GM18511 (cell line): ENCODE data around the gene SERPINA1.
"Not testable (repeated sequence)": the region's sequence is repeated elsewhere in the genome, so short reads cannot be mapped to it uniquely, and the experiment has no call there.

Experiments used
- ATAC-seq: cut with Tn5 transposase; IDR thresholded peaks from one replicate; pipeline ENCODE4 v1.9.1; 2021; ENCODE audit warnings: mild to moderate bottlenecking, moderate library complexity; ENCODE audit not compliant: unreplicated experiment

SERPINA1 gene

DNA sequence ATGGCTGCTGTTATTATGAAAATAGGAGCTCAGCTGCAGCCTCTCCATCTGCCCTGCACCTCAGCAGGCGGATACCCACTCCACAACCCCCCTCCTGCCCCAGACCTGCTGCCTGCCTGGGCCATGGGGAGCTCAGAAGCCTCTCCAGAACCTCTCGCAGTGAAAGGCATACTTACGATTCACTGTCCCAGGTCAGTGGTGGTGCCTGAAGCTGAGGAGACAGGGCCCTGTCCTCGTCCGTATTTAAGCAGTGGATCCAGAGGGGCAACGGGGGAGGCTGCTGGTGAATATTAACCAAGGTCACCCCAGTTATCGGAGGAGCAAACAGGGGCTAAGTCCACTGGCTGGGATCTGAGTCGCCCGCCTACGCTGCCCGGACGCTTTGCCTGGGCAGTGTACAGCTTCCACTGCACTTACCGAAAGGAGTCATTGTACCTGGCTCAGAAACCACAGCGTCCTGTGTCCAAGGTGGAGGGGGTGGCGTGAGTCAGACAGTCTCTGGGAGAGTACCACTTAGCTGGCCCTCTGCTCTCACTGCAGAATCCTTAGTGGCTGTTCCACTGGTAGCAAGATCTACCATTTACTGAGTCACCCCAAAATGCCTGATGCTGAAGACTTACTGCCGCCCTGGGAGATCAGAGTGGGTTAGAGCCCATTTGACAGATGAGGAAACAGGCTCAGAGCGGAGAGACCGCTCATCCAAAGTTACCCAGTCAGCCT lies at the start of gene SERPINA1:
SERPINA1 (minus strand) TSS at position 219 of the 720 bp plus-strand sequence. CDS start 5,365 bp downstream, outside the sequence.
- no peak for ATAC-seq

DNA sequence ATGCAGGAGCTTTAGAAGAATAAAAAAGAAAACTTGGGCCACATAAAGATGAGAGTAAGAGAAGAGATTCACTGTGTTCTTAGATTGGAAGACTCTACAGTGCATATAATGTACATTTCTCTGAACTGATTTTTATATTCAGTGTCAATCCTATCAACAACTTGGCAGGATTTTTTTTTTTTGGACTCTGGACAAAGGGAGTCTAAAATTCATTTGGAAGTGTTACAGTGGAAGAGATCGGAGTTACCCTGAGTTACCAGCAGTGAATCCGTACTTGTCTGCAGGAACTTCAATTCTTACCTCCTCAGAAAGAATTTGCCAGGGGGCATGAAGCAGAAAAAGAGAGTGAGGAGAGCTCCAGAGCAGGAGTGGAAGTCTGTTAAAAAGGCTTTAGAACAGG lies 40.2 kb upstream of the SERPINA1 start:
- ATAC-seq: no peak

DNA sequence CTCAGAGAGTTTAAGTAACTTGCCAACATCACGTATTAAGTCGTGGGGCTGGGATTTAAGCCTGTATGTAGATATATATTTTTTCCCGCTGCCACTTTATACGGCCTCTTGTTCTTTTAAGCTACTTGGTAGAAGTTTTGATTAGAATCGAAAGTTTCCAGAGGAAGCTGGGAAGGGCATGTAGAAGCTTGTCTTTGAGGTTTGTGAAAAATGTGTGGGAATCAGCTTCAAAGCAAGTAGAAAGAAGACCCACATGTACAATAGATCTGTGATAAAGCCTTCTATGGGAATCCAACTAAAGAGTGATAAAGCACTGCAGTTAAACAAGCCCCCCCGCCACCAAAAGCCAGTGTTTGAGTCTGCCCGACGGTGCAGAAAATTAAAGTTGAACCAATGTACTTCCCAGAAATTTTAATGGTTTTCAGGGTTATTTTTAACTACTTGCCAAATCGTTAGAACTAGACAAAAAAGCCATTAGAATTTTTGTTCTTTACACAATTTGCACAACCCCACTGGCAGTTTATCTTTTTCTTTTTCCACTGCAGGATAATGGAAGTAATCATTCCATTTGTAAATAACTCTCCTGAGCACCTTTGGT lies 38.7 kb upstream of the SERPINA1 start:
- ATAC-seq: no peak

DNA sequence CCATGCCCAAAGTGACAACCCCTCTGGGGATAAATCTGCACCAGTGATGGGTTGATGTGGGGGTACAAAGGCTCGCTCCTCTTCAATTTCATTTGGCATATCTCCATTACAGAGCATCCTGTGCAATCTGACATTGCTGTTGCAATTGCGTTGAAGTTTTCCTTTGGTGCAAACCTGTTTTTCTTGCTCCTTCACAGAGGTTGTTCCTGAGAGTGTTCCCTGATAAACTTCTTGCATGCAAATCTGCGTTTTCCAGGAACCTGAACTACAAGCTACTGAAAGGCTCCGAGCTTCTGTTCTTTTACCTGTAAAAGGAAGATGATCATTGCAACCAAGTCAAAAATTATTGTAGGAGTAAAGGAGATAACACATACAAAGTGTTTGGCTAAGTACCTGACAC lies 38.1 kb upstream of the SERPINA1 start:
- ATAC-seq: no peak

DNA sequence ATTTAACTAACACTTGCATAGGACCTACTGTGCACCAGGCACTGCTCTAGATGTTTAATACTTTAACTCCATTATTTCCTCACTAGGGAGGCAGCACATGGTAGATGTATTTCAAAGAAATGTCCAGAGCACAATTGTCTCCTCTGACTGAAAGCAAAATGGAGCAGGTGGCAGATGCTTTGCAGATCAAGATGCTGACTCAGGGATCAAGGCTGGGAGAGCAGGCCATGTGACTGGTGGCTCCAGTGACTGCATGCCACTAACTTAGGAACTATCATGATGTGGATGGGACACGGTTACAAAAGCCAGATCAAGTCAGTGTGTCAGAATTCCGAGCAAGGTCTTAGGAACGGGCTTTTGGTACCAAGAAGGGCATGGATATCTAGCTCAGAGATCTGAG lies 36.0 kb upstream of the SERPINA1 start:
- no peak for ATAC-seq

DNA sequence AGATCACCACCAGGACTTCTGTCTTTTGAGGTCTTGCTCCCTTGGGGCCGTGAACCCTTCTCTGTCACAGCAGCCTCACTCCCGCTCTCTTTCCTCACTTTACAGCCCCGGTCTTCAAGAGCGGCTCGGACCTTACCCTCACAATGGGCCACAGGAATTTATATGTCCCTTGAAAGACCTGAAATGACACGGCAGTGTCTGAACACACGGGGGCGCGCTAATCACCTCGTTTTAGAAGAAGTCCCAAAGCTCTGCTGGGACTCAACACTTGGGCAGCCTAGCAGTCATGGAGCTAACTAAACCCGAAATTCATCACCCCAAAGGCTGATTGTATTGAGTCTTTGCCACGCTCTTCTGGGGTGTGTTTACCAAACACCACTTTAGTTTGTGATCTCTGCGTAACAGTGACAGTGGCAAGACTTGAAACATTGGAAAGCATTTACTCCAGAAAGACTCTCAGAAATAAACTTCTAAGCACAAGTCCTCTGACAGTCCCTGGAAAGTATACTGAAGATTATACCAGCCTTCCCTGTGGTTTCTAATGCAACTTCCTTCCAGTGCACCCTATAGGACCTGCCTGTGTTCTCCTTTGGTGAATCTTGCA lies 35.2 kb upstream of the SERPINA1 start:
- ATAC-seq: peak; percentile 63

DNA sequence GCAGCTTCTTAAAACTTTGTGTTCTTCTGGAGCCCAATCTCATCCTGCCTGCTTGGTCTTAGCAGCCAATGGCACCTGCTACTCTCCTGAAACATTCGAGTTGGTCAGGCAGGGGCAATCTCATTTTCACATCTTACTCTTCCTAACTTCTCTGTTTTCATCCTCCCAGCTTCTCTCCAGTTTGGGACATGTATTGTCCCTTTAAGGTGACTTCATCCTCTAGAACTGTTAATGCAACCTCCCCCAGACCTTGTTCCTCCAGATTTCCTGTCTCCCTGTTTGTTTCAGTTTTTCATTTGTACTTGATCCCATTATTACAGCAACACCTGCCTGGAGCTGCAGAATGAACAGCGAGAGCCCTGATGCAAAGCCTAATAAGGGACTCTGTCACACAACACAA lies 32.9 kb upstream of the SERPINA1 start:
- ATAC-seq: no peak

DNA sequence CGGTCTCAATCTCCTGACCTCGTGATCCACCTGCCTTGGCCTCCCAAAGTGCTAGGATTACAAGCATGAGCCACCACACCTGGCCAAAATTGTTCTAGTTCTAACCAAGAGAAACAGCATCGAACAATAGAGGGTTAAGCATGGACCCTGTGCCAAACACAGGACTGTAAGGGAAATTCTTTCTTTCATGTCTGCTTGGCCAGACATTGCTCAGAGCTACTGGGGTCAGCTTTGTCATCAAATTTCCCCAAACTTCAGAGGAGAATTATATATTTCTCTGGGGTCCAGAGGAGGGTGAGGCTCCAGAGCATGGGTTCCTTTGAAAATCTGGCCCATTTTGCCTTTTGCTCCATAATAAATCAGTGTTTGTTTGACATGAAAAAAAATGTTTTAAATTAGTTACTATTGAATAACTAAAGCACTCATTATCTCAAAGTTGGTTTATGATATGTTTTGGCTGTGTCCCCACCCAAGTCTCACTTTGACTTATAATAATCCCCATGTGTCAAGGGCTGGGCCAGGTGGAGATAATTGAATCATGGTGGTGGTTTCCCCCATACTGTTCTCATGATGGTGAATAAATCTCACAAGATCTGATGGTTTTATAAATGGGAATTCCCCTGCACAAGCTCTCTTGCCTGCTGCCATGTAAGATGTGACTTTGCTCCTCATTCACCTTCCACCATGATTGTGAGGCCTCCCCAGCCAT lies 29.2 kb upstream of the SERPINA1 start:
- ATAC-seq: not testable (repeated sequence)

DNA sequence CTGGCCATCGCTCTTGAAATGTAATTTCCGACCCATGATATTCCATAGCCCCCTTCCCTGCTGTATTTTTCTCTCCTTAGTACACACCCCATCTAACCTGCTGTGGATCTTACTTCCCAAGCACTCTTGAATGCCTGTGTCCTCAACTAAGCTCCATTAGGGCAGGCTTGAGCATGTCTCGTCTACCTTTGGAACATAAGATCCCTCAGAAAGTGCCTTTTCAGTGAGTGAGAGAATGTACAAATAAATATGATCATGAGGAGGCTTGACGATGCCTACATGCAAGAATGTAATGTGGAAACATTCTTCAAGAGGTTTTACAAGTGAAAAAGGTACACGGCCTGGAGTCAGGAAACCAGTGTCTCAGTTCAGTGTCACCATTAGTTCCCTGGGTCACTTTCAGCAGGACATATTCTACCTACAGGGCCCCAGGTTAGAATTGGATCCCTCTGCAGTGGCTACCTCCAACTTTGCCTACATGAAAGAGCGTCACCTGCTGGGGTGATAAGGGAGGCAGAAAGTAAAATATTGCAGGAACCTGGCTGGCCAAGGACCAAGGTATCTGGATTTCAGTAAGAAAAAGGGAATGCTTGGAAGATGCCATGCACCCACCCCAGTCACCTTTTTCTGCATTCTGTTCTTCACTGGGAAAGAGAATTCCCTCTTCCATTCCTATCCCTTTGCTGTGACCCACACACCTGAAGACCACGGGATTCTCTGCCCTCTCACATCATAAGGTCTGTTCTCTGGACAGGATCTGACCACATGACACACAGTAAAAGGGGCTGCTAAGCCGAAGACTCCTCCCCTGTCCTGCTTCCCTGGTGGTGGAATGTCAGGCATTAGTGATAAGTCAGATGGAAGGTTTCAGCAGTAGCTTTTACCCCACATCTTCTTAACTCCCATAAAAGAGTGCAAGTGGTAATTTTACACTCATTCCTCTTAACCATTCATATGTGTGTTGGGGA lies 24.6 kb upstream of the SERPINA1 start:
- ATAC-seq: no peak

DNA sequence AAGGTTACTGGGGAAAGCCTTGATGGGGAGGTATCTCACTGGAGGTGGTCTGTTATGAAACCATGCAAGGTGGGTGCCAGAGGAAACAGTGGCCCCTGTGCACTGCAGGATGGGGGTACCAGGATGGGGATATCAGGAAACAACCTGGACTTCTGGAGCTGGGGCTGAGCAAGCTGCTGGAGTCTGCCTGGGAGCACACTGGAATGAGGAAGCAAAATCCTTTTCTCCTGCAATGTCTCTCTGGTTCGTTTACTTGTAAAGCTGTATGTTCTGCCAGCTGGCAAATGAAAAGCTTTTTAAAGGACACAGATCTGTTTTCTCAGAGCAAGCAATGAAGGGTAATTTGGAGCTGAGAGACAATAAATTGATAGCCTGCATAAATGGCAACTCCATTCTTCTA lies 23.2 kb upstream of the SERPINA1 start:
- no peak for ATAC-seq

DNA sequence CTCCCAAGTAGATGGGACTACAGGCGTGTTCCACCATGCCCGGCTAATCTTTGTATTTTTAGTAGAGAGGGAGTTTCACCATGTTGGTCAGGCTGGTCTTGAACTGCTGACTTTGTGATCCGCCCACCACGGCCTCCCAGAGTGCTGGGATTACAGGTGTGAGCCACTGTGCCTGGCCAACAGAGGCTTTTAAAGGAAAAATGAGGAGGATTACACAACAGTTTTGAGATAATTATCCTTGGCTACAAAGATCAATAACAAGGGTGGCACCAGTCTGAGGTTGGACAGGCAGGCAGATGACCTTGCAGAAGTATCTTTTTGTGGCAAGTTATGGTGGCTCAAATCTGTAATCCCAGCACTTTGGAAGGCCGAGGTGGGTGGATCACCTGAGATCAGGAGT lies 21.0 kb upstream of the SERPINA1 start:
- not testable (repeated sequence) for ATAC-seq

DNA sequence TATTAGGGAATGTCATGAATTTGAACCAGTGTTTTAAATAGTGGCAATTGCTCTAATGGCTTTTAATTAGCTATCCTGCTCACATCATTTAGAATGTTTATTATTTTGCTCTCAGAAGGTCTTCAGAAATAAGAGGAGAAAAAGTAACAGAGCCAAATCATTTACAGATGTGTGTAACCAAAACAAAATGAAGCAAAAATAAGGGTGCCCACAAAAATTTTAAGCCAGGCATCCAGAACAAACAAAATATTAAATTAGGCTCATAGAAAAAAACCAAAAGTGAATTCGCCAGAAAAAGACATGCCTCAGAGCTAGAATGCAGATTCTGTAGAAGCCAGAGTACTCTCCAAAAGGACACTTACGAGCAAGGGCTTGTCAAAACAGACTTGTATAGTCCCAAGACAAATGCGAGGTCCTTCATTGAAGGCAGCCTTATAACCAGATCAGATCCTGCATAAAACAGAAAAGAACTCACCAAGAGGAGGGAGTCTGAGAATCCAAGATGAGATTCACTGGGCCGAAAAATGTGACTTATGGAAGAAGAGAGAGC lies 20.2 kb upstream of the SERPINA1 start:
- no peak for ATAC-seq

DNA sequence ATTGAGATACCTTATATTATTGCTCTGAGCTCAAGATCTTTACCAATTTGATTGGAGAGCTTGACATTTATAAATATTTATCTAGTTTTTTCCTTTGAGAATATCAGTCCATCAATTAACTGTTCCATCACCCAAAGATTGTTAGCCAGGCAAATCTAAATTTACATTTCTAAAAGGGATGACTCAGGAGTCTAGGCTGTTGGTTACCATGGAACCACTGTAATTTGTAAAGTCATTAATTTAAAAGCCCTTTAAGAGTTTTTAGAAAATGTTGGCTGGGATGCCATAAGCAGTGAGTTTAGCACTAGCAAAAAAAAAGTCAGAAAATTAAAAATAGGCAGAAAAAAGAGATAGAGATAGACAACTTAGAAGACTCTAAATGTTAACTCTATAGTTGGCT lies 19.5 kb upstream of the SERPINA1 start:
- ATAC-seq: no peak

DNA sequence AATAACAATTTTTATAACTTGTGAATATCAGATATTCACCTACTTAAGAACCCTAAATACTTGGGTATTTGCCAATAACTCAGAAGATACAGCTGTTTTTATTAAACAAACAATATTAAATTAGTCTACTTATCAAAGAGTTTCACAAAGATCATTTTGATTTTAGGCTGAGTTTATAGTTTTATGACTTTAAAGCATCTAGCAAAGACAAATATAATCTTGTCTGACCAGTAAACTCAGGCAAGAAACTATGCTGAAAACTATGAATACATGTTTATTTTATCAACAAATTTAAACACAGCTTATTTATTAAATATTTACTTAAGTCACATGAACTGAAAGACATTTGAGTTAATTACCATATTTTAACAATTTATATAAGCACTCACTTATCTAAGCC lies 18.5 kb upstream of the SERPINA1 start:
- no peak for ATAC-seq

DNA sequence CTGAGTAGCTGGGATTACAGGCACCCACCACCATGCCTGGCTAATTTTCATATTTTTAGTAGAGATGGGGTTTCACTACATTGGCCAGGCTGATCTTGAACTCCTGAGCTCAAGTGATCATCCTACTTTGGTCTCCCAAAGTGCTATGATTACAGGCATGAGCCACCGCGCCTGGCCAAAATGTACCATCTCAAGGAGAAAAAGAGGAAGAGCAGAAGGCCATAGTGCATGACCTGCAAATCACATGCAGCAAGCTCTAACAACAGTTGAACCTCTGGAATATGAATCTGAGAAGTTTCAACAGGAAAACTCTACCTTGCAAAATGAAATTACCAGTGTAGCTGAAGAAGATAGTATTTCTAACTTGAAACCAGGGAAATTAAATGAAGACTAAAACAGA lies 17.1 kb upstream of the SERPINA1 start:
- ATAC-seq: no peak

DNA sequence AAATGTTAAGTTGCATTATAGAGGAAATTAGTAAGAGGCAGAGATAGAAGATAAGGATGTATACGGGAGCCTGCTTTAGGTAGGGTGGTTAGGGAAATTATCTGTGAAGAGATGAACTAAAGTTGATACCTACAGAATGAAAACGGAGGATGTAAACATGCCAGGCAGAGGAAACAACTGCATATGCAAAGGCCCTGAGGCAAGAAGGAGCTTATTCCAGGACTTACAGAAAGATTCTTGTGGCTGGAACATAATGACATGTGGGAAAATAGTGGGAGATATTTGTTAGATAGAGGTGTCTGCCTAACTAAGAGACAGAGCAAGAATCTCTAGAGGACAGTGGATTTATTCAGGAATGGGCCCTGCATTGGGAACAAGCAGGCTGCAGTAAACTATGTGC lies 16.2 kb upstream of the SERPINA1 start:
- ATAC-seq: no peak

DNA sequence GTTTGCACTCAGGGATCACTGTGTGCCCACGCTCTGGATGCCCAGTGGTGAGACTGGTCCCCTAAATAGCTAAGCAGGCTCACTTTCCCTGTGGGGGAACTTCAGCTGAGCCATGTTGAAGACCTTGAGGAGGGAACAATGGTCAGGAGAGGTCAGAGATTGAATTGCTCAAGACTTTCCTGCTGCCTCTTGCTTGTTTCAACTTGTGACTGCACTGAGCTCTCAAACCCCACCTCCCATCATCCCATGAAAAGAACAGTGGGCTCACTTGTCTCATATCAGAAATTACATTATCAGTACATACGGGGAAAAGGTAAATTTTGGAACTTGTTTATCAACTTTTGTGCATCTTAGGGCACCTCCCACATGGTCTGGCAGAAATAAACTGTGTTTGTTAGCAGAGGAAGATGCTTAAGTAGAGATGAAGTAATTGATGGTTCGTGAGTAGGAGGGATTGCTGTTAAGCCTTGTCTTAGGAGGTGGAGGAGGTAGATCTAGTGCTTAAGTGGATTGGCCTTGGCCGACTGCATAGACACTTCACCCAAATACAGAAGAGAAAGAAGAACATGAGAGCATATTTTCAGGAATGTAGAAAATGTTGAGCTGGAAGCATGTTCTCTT lies 15.0 kb upstream of the SERPINA1 start:
- ATAC-seq: no peak

DNA sequence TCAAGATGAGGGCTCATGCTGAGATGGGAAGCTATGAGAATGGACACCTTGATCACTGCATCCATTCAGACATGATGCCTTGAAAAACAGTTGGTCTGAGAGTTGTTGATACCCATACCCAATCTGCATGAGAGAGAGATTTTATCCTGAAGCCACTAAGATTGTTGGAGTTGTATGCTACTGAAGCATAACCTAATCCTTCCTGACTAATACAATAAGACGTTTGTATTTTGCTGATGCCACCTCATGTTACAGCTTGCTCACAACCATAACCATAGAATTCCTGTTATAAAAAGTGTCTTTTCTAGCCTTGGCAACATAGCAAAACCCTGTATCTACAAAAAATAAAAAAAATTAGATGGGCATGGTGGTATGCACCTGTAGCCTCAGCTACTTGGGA lies 12.7 kb upstream of the SERPINA1 start:
- ATAC-seq: no peak

DNA sequence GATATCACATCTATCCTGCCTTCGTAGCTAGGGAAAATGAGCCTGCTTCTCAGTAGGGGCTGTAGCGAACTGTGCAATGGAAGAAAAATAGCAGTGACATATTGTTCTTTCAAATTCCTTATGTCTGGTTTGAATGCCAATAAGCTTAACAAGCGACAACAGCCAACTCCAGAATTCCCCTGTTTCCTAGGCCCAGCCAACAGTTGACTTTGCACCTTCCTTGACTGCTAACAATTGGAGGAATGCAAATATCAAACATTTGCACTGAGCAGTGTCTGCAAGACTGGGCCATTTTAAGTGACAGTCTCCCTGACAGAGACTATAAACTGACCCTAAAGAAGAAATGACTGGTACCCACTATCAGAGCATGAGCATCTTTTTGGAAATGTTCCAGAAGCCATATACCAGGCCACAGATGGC lies 12.0 kb upstream of the SERPINA1 start:
- ATAC-seq: no peak

DNA sequence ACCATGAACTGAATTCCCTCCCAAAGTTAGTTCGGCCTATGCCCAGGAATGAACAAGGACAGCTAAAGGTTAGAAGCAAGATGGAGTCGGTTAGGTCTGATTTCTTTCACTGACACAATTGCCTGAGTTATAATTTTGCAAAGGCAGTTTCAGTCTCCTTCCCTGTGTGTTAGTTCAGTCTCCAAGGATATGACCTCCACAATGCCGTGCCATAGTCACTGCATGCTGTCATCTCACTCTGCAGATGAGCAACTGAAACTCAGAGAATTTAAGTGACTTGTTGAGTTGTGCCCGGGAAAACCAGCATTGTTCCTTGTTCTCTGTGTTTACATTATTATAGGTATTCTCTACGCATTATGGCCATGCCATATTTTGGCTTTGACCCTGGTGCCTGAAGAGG lies 10.1 kb upstream of the SERPINA1 start:
- no peak for ATAC-seq
